ENCODE measurements around the gene NYAP2. TPM values are rescaled to one million over a fixed set of nuclear protein-coding genes. Genes with fewer than 3 reads are reported as not detected.

NYAP2 gene
- total and polyA plus RNA-seq, 2 of the 4 experiments (the other 2 are of a cell fraction), result not detected

GRCh38 chr2:225691711-225692110 lies 292.2 kb downstream of the NYAP2 start:
- H3K36me3 ChIP-seq (ENCODE audit: control insufficient read depth, insufficient read depth, low read length), result no peaks in the 10 kb centered on the region
- H3K9ac ChIP-seq (ENCODE audit: low read depth, low read length), result no peak overlapping the region
- no peak overlapping the region for H3K56ac ChIP-seq (ENCODE audit: extremely low read depth, insufficient read depth, low read length)
- H2BK15ac ChIP-seq (ENCODE audit: low read depth, low read length), result no peak overlapping the region
- dilution Hi-C loops (cut with HindIII; ENCODE audit: low sequenced_read_pairs, unreplicated experiment), result no loop called here
- H4K5ac ChIP-seq (ENCODE audit: low read depth, low read length), result no peak overlapping the region
- no peak overlapping the region for H2BK20ac ChIP-seq (ENCODE audit: low read depth, low read length)
- CTCF ChIA-PET, result no interaction called here
- TF ChIP-seq RFX5 (IDR thresholded peaks at IDR 0.05; ENCODE audit: low read depth, low read length) (no peak), FOS (IDR thresholded peaks at IDR 0.05; ENCODE audit: low read depth, low read length) (no peak), MAZ (IDR thresholded peaks at IDR 0.05; ENCODE audit: borderline replicate concordance, low read depth, low read length) (no peak), MAFK (IDR thresholded peaks at IDR 0.05; ENCODE audit: low read depth, low read length) (no peak), NFE2L2 (IDR thresholded peaks at IDR 0.05; ENCODE audit: low read depth, low read length) (no peak), POLR2A (IDR thresholded peaks at IDR 0.05; ENCODE audit: low read depth, low read length) (no peak), MXI1 (IDR thresholded peaks at IDR 0.05; ENCODE audit: borderline replicate concordance, low read depth, low read length) (no peak), RCOR1 (IDR thresholded peaks at IDR 0.05; ENCODE audit: insufficient replicate concordance, low read length) (no peak), CTCF (conservative IDR thresholded peaks at IDR 0.05; ENCODE audit: low read depth, low read length) (no peak), USF2 (IDR thresholded peaks at IDR 0.05; ENCODE audit: low read depth, low read length) (no peak), CHD1 (IDR thresholded peaks at IDR 0.05; ENCODE audit: low read depth, low read length) (no peak), ELK1 (IDR thresholded peaks at IDR 0.05; ENCODE audit: borderline replicate concordance, low read depth, low read length) (no peak), CEBPB (IDR thresholded peaks at IDR 0.05; ENCODE audit: low read depth, low read length) (no peak), SMC3 (IDR thresholded peaks at IDR 0.05; ENCODE audit: low read depth, low read length) (no peak), RAD21 (IDR thresholded peaks at IDR 0.05; ENCODE audit: low read length) (no peak), BHLHE40 (IDR thresholded peaks at IDR 0.05; ENCODE audit: low read depth, low read length) (no peak)
- H3K9me1 ChIP-seq (ENCODE audit: insufficient read depth, low read length), result no peaks in the 10 kb centered on the region
- BruUV-seq (replicated peaks), result no TSS peak
- no peak overlapping the region for H4K91ac ChIP-seq (ENCODE audit: insufficient read depth, low read depth, low read length)
- H3K4me2 ChIP-seq (ENCODE audit: low read depth, low read length), result no peak overlapping the region
- POLR2A ChIA-PET (ENCODE audit: unreplicated experiment), result no interaction called here
- no peak overlapping the region for H2BK120ac ChIP-seq (ENCODE audit: low read depth, low read length)
- H3K23ac ChIP-seq (ENCODE audit: low read depth, low read length), result no peak overlapping the region
- no peaks in the 10 kb centered on the region for H4K20me1 ChIP-seq (ENCODE audit: insufficient read depth, low read length)
- no peaks in the 10 kb centered on the region for H3K27me3 ChIP-seq (ENCODE audit: control insufficient read depth, insufficient read depth, low read length)
- H4K8ac ChIP-seq (ENCODE audit: low read depth in 2 of 2, low read length in 2 of 2), result no peak overlapping the region
- H3K18ac ChIP-seq (ENCODE audit: low read depth, low read length), result no peak overlapping the region
- DNase-seq, result no peak
- ATAC-seq (ENCODE audit: low read depth), result no peak
- no peak overlapping the region for H2AK9ac ChIP-seq (replicated peaks; ENCODE audit: low read depth, low read length, poor library complexity)
- no peak overlapping the region for H2BK5ac ChIP-seq (ENCODE audit: low read depth, low read length, poor library complexity, severe bottlenecking)
- intact Hi-C loops (cut with micrococcal nuclease), result no loop called here
- H3K4me3 ChIP-seq (ENCODE audit: insufficient read depth, low read depth, low read length), result no peak overlapping the region
- H3K9me3 ChIP-seq (ENCODE audit: control insufficient read depth, insufficient read depth, low read length), result no peaks in the 10 kb centered on the region
- in situ Hi-C loops (cut with MboI; ENCODE audit: low sequenced_read_pairs), result no loop called here
- no CpG with 5 or more reads among the region's 3 CpGs for WGBS, 2 experiments (ENCODE audit: extremely low coverage in 2 of 2, insufficient read length in 1 of 2)
- H2AK5ac ChIP-seq (ENCODE audit: low read depth, low read length), result no peak overlapping the region
- H3K4ac ChIP-seq (ENCODE audit: low read depth, low read length), result no peak overlapping the region
- no peak overlapping the region for H2AFZ ChIP-seq (replicated peaks; ENCODE audit: low read length, poor library complexity)
- no peaks in the 10 kb centered on the region for H3K4me1 ChIP-seq (ENCODE audit: control insufficient read depth, insufficient read depth, low read length)
- no peaks in the 10 kb centered on the region for H3K79me1 ChIP-seq (ENCODE audit: low read depth in 1 of 2, low read length in 2 of 2)
- no peak overlapping the region for H3K14ac ChIP-seq (replicated peaks; ENCODE audit: low read depth, low read length)
- no peak overlapping the region for H3K27ac ChIP-seq (ENCODE audit: insufficient read depth, low read length)
